OCI-LY3 (cell line): ENCODE measurements around the gene FAM24A.

Source experiments
- CTCF ChIP-seq: fragments of 200-600, 300-600 bp; sonication (generic); IDR thresholded peaks from 2 replicates; pipeline ENCODE4 v1.5.1; 2014; ENCODE audit warnings: antibody characterized with exemption, low read length, low read depth
- EZH2phosphoT487 ChIP-seq: fragments of 200-600 bp; shearing (Covaris generic); IDR thresholded peaks from 2 replicates; pipeline ENCODE4 v1.6.1; 2018; ENCODE audit warnings: antibody characterized with exemption, mixed run types, low read depth

GRCh38 chr10:122878799-122879338, 31.5 kb upstream of the FAM24A start:
- TF ChIP-seq CTCF = no peak
- no peak for TF ChIP-seq EZH2phosphoT487
